HG03159 (cell line): ENCODE results near the gene RPS29.

Experiments
- ATAC-seq: cut with Tn5 transposase; IDR thresholded peaks from one replicate; pipeline ENCODE4 v1.9.1; 2021; ENCODE audit warnings: mild to moderate bottlenecking, moderate library complexity; ENCODE audit not compliant: unreplicated experiment

The RPS29 gene

GRCh38 chr14:49553106-49553505 lies 33.1 kb downstream of the RPS29 start:
- no peak for ATAC-seq

DNA sequence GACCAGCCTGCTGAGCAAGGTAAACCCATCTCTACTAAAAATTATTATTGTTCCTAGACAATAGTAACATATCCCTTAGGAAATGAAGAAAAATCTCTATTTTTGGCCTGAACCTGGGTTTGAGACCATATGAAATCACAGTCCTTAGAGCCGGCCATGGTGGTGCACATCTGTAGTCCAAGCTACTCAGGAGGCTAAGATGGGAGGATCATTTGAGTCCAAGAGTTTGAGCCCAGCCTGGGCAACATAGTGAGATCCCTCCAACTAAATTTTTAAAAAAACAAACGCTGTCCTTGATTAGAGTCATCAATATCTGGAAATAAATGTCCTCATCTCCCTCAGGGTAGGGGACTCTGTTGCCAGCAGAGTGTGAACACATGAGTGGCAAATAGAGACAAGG lies 34.6 kb downstream of the RPS29 start:
- ATAC-seq = no peak

GRCh38 chr14:49550286-49551184 lies 35.6 kb downstream of the RPS29 start:
- ATAC-seq = no peak

DNA sequence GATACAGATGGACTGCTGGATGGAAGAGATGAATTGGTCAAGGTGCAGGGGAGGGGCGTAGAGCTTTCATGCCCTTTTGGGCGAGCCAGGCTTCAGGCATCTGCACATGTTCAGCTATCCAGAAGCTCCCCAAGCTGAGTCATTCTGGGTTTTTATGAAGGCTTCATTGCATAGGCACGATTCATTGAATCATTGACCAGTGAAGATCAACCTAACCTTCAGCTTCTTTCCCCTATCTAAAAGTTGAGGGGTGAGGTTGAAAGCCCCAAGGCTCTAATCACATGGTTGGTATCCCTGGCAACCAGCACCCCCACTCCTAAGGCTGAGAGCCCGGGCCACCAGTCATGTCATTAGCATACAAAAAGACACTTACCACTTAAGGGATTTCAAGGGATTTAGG lies 36.3 kb downstream of the RPS29 start:
- ATAC-seq = no peak

DNA sequence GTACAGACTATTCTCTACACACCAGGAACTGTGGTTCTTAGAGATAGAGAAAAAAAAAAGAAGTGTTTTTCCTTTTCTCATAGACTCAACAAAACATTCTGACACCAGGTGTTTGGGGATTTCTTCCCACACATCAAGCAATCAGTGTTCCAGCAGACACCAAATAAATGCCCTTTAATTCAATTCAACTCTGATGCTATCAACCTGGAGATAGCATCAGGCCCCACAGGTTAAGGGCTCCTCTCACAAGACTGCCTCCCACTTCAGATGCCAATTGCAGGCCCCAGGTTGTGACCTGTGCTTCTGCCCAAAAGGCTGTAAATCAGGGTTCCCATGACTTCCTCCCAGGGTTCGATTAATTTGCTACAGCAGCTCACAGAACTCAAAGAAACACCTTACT lies 36.7 kb downstream of the RPS29 start:
- ATAC-seq = no peak

- ATAC-seq = no peak
Observed at GRCh38 chr14:49546766-49547165, 39.4 kb downstream of the RPS29 start.

- ATAC-seq = no peak
Observed at GRCh38 chr14:49545716-49546115, 40.5 kb downstream of the RPS29 start.

- ATAC-seq = no peak
Observed at GRCh38 chr14:49545071-49545470, 41.1 kb downstream of the RPS29 start.

- ATAC-seq = no peak
Observed at GRCh38 chr14:49541049-49541448, 45.1 kb downstream of the RPS29 start.

GRCh38 chr14:49538852-49539251 lies 47.3 kb downstream of the RPS29 start:
- ATAC-seq = no peak
